Measurements from ENCODE around the gene MCTP1. TPM values are rescaled to one million over a fixed set of nuclear protein-coding genes. Genes with fewer than 3 reads are reported as not detected.

MCTP1 gene
- total RNA-seq, 1 experiment from 2014 or later = 7.5 TPM

- H3F3A ChIP-seq (ENCODE audit: low read length, unreplicated experiment) = no peaks in the 10 kb centered on the region
- H3K27me3 ChIP-seq (ENCODE audit: low read length) = no peaks in the 10 kb centered on the region
- ChIA-PET POLR2A (ENCODE audit: unreplicated experiment) (interaction anchor here (0.6 kb wide), 2 partner anchors 513 to 712 kb away, joined by 3 to 4 read pairs; no protein-coding TSS in a partner anchor), CTCF (no interaction called here)
- H3K4me2 ChIP-seq (ENCODE audit: low read length) = no peak overlapping the region
- H3K4me1 ChIP-seq (ENCODE audit: insufficient read depth, low read length) = peaks cover 18% of the 10 kb centered on the region
- H4K20me1 ChIP-seq (ENCODE audit: low read length) = no peaks in the 10 kb centered on the region
- H3K79me2 ChIP-seq (ENCODE audit: low read length) = no peaks in the 10 kb centered on the region
- H3K4me3 ChIP-seq (ENCODE audit: low read length) = no peak overlapping the region
- TF ChIP-seq EZH2phosphoT487 (IDR thresholded peaks at IDR 0.05; ENCODE audit: borderline replicate concordance, low read length) = no peak
- no peak for TF ChIP-seq EZH2 (IDR thresholded peaks at IDR 0.05; ENCODE audit: low read length, unreplicated experiment)
- TF ChIP-seq, protein P1, sequence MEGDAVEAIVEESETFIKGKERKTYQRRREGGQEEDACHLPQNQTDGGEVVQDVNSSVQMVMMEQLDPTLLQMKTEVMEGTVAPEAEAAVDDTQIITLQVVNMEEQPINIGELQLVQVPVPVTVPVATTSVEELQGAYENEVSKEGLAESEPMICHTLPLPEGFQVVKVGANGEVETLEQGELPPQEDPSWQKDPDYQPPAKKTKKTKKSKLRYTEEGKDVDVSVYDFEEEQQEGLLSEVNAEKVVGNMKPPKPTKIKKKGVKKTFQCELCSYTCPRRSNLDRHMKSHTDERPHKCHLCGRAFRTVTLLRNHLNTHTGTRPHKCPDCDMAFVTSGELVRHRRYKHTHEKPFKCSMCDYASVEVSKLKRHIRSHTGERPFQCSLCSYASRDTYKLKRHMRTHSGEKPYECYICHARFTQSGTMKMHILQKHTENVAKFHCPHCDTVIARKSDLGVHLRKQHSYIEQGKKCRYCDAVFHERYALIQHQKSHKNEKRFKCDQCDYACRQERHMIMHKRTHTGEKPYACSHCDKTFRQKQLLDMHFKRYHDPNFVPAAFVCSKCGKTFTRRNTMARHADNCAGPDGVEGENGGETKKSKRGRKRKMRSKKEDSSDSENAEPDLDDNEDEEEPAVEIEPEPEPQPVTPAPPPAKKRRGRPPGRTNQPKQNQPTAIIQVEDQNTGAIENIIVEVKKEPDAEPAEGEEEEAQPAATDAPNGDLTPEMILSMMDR (conservative IDR thresholded peaks at IDR 0.05; ENCODE audit: low read depth, low read length) = no peak
- no peak overlapping the region for H2AFZ ChIP-seq (ENCODE audit: low read length)
- no TSS peak for BruUV-seq (replicated peaks)
- H3K36me3 ChIP-seq (ENCODE audit: low read depth, low read length) = no peaks in the 10 kb centered on the region
- no peak overlapping the region for H3K27ac ChIP-seq (ENCODE audit: low read length)
- DNase-seq (peak; percentile 4), ATAC-seq (peak; percentile 68)
- H3K9me3 ChIP-seq (ENCODE audit: low read length) = no peaks in the 10 kb centered on the region
- intact Hi-C loops (cut with micrococcal nuclease) = no loop called here
- no peaks in the 10 kb centered on the region for H3K9me2 ChIP-seq (replicated peaks; ENCODE audit: low read length)
- no peak overlapping the region for H3K9ac ChIP-seq (ENCODE audit: low read length)
These were observed 242.9 kb downstream of the MCTP1 start for GRCh38 chr5:95042037-95042436.

GRCh38 chr5:95035891-95036685 is 248.8 kb downstream of the MCTP1 start:
- H3K36me3 ChIP-seq (ENCODE audit: low read depth, low read length) = no peaks in the 10 kb centered on the region
- BruUV-seq (replicated peaks) = no TSS peak
- peaks cover 11% of the 10 kb centered on the region for H3K4me1 ChIP-seq (ENCODE audit: insufficient read depth, low read length)
- DNase-seq (no peak), ATAC-seq (no peak)
- ChIA-PET CTCF (no interaction called here), POLR2A (ENCODE audit: unreplicated experiment) (no interaction called here)
- H3K9me3 ChIP-seq (ENCODE audit: low read length) = no peaks in the 10 kb centered on the region
- no peaks in the 10 kb centered on the region for H3K79me2 ChIP-seq (ENCODE audit: low read length)
- no peak overlapping the region for H3K9ac ChIP-seq (ENCODE audit: low read length)
- H3K27ac ChIP-seq (ENCODE audit: low read length) = no peak overlapping the region
- H3K4me3 ChIP-seq (ENCODE audit: low read length) = no peak overlapping the region
- H2AFZ ChIP-seq (ENCODE audit: low read length) = no peak overlapping the region
- intact Hi-C loops (cut with micrococcal nuclease) = no loop called here
- H4K20me1 ChIP-seq (ENCODE audit: low read length) = no peaks in the 10 kb centered on the region
- no peak overlapping the region for H3K4me2 ChIP-seq (ENCODE audit: low read length)
- TF ChIP-seq, protein P1 (conservative IDR thresholded peaks at IDR 0.05; ENCODE audit: low read depth, low read length) = no peak
- no peak for TF ChIP-seq EZH2 (IDR thresholded peaks at IDR 0.05; ENCODE audit: low read length, unreplicated experiment)
- H3K9me2 ChIP-seq (replicated peaks; ENCODE audit: low read length) = no peaks in the 10 kb centered on the region
- H3K27me3 ChIP-seq (ENCODE audit: low read length) = no peaks in the 10 kb centered on the region
- H3F3A ChIP-seq (ENCODE audit: low read length, unreplicated experiment) = no peaks in the 10 kb centered on the region

GRCh38 chr5:95032801-95033200 is 252.1 kb downstream of the MCTP1 start:
- Histone ChIP-seq H3F3A (ENCODE audit: low read length, unreplicated experiment) (no peaks in the 10 kb centered on the region), H3K9me2 (replicated peaks; ENCODE audit: low read length) (no peaks in the 10 kb centered on the region), H3K4me2 (ENCODE audit: low read length) (no peak overlapping the region), H3K4me1 (ENCODE audit: insufficient read depth, low read length) (no peaks in the 10 kb centered on the region), H3K4me3 (ENCODE audit: low read length) (no peak overlapping the region), H2AFZ (ENCODE audit: low read length) (no peak overlapping the region), H3K9ac (ENCODE audit: low read length) (no peak overlapping the region), H4K20me1 (ENCODE audit: low read length) (no peaks in the 10 kb centered on the region), H3K36me3 (ENCODE audit: low read depth, low read length) (no peaks in the 10 kb centered on the region), H3K27me3 (ENCODE audit: low read length) (no peaks in the 10 kb centered on the region), H3K9me3 (ENCODE audit: low read length) (no peaks in the 10 kb centered on the region), H3K79me2 (ENCODE audit: low read length) (no peaks in the 10 kb centered on the region), H3K27ac (ENCODE audit: low read length) (no peak overlapping the region)
- CTCF ChIA-PET = no interaction called here
- intact Hi-C loops (cut with micrococcal nuclease) = no loop called here
- DNase-seq = no peak
- no peak for ATAC-seq
- no TSS peak for BruUV-seq (replicated peaks)
- POLR2A ChIA-PET (ENCODE audit: unreplicated experiment) = no interaction called here
- TF ChIP-seq EZH2phosphoT487 (IDR thresholded peaks at IDR 0.05; ENCODE audit: borderline replicate concordance, low read length) (no peak), EZH2 (IDR thresholded peaks at IDR 0.05; ENCODE audit: low read length, unreplicated experiment) (no peak)
- TF ChIP-seq, protein P1 (conservative IDR thresholded peaks at IDR 0.05; ENCODE audit: low read depth, low read length) = no peak
